H9 (cell line): ENCODE data around the gene METTL21C. TPM values are rescaled to one million over a fixed set of nuclear protein-coding genes. Genes with fewer than 3 reads are reported as not detected.

Experiments used
- DNase-seq: peaks from one replicate; pipeline ENCODE4 v3.0.0-alpha.2; 2017
- H2AFZ ChIP-seq: one replicate; pipeline ENCODE4 v1.6.1; 2013; ENCODE audit warnings: mild to moderate bottlenecking, low read length, control low read depth, moderate library complexity
- H2AK5ac ChIP-seq: 2 replicates; pipeline ENCODE4 v1.6.1; 2013; ENCODE audit warnings: low read length, control low read depth, mixed read lengths; ENCODE audit not compliant: insufficient read length
- H2BK120ac ChIP-seq: one replicate; pipeline ENCODE4 v1.6.1; 2013; ENCODE audit warnings: low read depth, mild to moderate bottlenecking, low read length, control low read depth, inconsistent platforms; ENCODE audit not compliant: poor library complexity, severe bottlenecking
- H2BK12ac ChIP-seq: 2 replicates; pipeline ENCODE4 v1.6.1; 2013; ENCODE audit warnings: low read length, control low read depth, mixed read lengths, low read depth; ENCODE audit not compliant: insufficient read length
- H2BK15ac ChIP-seq: 2 replicates; pipeline ENCODE4 v1.6.1; 2013; ENCODE audit warnings: low read depth, low read length, control low read depth
- H2BK20ac ChIP-seq: one replicate; pipeline ENCODE4 v1.6.1; 2013; ENCODE audit warnings: low read depth, mild to moderate bottlenecking, low read length, control low read depth, inconsistent platforms; ENCODE audit not compliant: poor library complexity, severe bottlenecking
- H2BK5ac ChIP-seq: 2 replicates; pipeline ENCODE4 v1.6.1; 2013; ENCODE audit warnings: low read length, control low read depth, mixed read lengths; ENCODE audit not compliant: insufficient read length
- H3K14ac ChIP-seq: 2 replicates; pipeline ENCODE4 v1.6.1; 2013; ENCODE audit warnings: low read length, control low read depth; ENCODE audit not compliant: insufficient read depth
- H3K18ac ChIP-seq: 2 replicates; pipeline ENCODE4 v1.6.1; 2013; ENCODE audit warnings: low read depth, mild to moderate bottlenecking, mixed read lengths, low read length, control low read depth; ENCODE audit not compliant: insufficient read length
- H3K23ac ChIP-seq: 2 replicates; pipeline ENCODE4 v1.6.1; 2013; ENCODE audit warnings: low read length, control low read depth, mixed read lengths, low read depth; ENCODE audit not compliant: insufficient read length
- H3K23me2 ChIP-seq: 2 replicates; pipeline ENCODE4 v1.6.1; 2013; ENCODE audit warnings: low read depth, mild to moderate bottlenecking, mixed read lengths, low read length, control low read depth; ENCODE audit not compliant: insufficient read length, poor library complexity, severe bottlenecking
- H3K27ac ChIP-seq: 2 replicates; pipeline ENCODE4 v1.5.1; 2013; ENCODE audit warnings: low read length, control low read depth, mixed read lengths, low read depth; ENCODE audit not compliant: insufficient read length
- H3K27me3 ChIP-seq: 2 replicates; pipeline ENCODE4 v1.6.1; 2013; ENCODE audit warnings: low read length, control low read depth, inconsistent platforms; ENCODE audit not compliant: insufficient read depth
- H3K4ac ChIP-seq: 2 replicates; pipeline ENCODE4 v1.6.1; 2013; ENCODE audit warnings: low read depth, mild to moderate bottlenecking, control low read depth, inconsistent platforms, low read length, moderate library complexity
- H3K4me1 ChIP-seq: 2 replicates; pipeline ENCODE4 v1.6.1; 2013; ENCODE audit warnings: low read length, control low read depth, inconsistent platforms; ENCODE audit not compliant: insufficient read depth
- H3K4me2 ChIP-seq: 2 replicates; pipeline ENCODE4 v1.6.1; 2013; ENCODE audit warnings: low read length, control low read depth, mixed read lengths; ENCODE audit not compliant: insufficient read length, insufficient read depth
- H3K56ac ChIP-seq: 2 replicates; pipeline ENCODE4 v1.6.1; 2013; ENCODE audit warnings: low read depth, mild to moderate bottlenecking, mixed read lengths, low read length, control low read depth; ENCODE audit not compliant: insufficient read length
- H3K79me1 ChIP-seq: 2 replicates; pipeline ENCODE4 v1.6.1; 2013; ENCODE audit warnings: low read depth, mild to moderate bottlenecking, moderate library complexity, low read length, control low read depth, inconsistent platforms; ENCODE audit not compliant: insufficient read depth, poor library complexity, severe bottlenecking
- H3K79me2 ChIP-seq: 2 replicates; pipeline ENCODE4 v1.6.1; 2013; ENCODE audit warnings: low read length, control low read depth, inconsistent platforms; ENCODE audit not compliant: insufficient read depth
- H3K9ac ChIP-seq: 2 replicates; pipeline ENCODE4 v1.6.1; 2013; ENCODE audit warnings: low read length, control low read depth, mixed read lengths; ENCODE audit not compliant: insufficient read length; ENCODE audit errors: extremely low read depth
- H3K9me3 ChIP-seq: one replicate; pipeline ENCODE4 v1.6.1; 2013; ENCODE audit warnings: low read depth, low read length, inconsistent platforms; ENCODE audit not compliant: control insufficient read depth
- H3T11ph ChIP-seq: one replicate; pipeline ENCODE4 v1.6.1; 2013; ENCODE audit warnings: mild to moderate bottlenecking, low read length, control low read depth, inconsistent platforms
- H4K20me1 ChIP-seq: one replicate; pipeline ENCODE4 v1.6.1; 2013; ENCODE audit not compliant: control insufficient read depth, insufficient read length, insufficient read depth
- H4K5ac ChIP-seq: 2 replicates; pipeline ENCODE4 v1.6.1; 2013; ENCODE audit warnings: low read depth, mild to moderate bottlenecking, mixed read lengths, low read length, control low read depth; ENCODE audit not compliant: insufficient read length
- H4K8ac ChIP-seq: replicated peaks from 2 replicates; pipeline ENCODE4 v1.6.1; 2013; ENCODE audit warnings: low read length, control low read depth, mixed read lengths, low read depth; ENCODE audit not compliant: insufficient read length
- H4K91ac ChIP-seq: 2 replicates; pipeline ENCODE4 v1.6.1; 2013; ENCODE audit warnings: low read depth, mild to moderate bottlenecking, moderate library complexity, mixed read lengths, low read length, control low read depth; ENCODE audit not compliant: insufficient read length
- H3K27ac Mint-ChIP-seq, 3 experiments: 2 replicates in 2 of 3; 3 replicates in 1 of 3; pipeline ENCODE4 v1.8.0; 2020 to 2021; ENCODE audit warnings: mixed read lengths in 3 of 3, mild to moderate bottlenecking in 1 of 3, moderate library complexity in 1 of 3
- H3K27me3 Mint-ChIP-seq: 2 replicates; pipeline ENCODE4 v1.8.0; 2021; ENCODE audit warnings: low read depth, mild to moderate bottlenecking, moderate library complexity, mixed read lengths
- H3K36me3 Mint-ChIP-seq, 3 experiments: 2 replicates in 2 of 3; 3 replicates in 1 of 3; pipeline ENCODE4 v1.8.0; 2020 to 2021; ENCODE audit warnings: low read depth in 3 of 3, mixed read lengths in 3 of 3; ENCODE audit not compliant: insufficient read depth in 1 of 3
- H3K4me1 Mint-ChIP-seq, 2 experiments: 2 replicates each; pipeline ENCODE4 v1.8.0; 2020; ENCODE audit warnings: mixed read lengths in 2 of 2
- H3K4me3 Mint-ChIP-seq, 2 experiments: 2 replicates in 1 of 2; 3 replicates in 1 of 2; pipeline ENCODE4 v1.8.0; 2020 to 2021; ENCODE audit warnings: mild to moderate bottlenecking in 2 of 2, mixed read lengths in 2 of 2, moderate library complexity in 1 of 2
- H3K9me3 Mint-ChIP-seq, 2 experiments: 2 replicates in 1 of 2; 3 replicates in 1 of 2; pipeline ENCODE4 v1.8.0; 2020; ENCODE audit warnings: mild to moderate bottlenecking in 2 of 2, mixed read lengths in 2 of 2, moderate library complexity in 1 of 2
- CTCF ChIP-seq: fragments of 200-600 bp; sonication (generic); conservative IDR thresholded peaks from 3 replicates; pipeline ENCODE4 v1.8.0; 2021; ENCODE audit warnings: antibody characterized with exemption, mild to moderate bottlenecking
- WGBS: extraction: QIAGEN DNeasy Blood & Tissue Kit; methylation state at CpG from one replicate; pipeline ENCODE4 v1.1.7; 2013; ENCODE audit warnings: missing lambda C conversion rate, low lambda C conversion rate, mixed read lengths; ENCODE audit not compliant: insufficient read length; ENCODE audit errors: extremely low coverage; 5-methylcytosine and 5-hydroxymethylcytosine counted together
- total RNA-seq: library from RNA; stranded (reverse); gene quantifications from 2 replicates; pipeline ENCODE4 v1.2.1, GENCODE V29; 2021

The METTL21C gene
- total RNA-seq, 1 experiment from 2014 or later: not detected

GRCh38 chr13:102657630-102658029 lies 37.2 kb downstream of the METTL21C start:
- peak; percentile 44; the same call in 1 of the 3 replicates for TF ChIP-seq CTCF
- Histone ChIP-seq H2BK20ac (no peak overlapping the region), H2AK5ac (no peak overlapping the region), H3K9ac (no peak overlapping the region), H4K20me1 (no peaks in the 10 kb centered on the region), H3K56ac (no peak overlapping the region), H4K8ac (no peak overlapping the region), H3K79me1 (no peaks in the 10 kb centered on the region), H2BK15ac (no peak overlapping the region), H3K14ac (no peak overlapping the region), H3K23ac (no peak overlapping the region), H3K4ac (no peak overlapping the region), H3K79me2 (no peaks in the 10 kb centered on the region), H3K23me2 (no peaks in the 10 kb centered on the region), H4K5ac (no peak overlapping the region), H3K18ac (no peak overlapping the region), H2BK120ac (no peak overlapping the region), H3K4me2 (no peak overlapping the region), H3K4me1 (no peaks in the 10 kb centered on the region), H3K27me3 (no peaks in the 10 kb centered on the region), H2BK12ac (no peak overlapping the region), H2AFZ (no peak overlapping the region), H4K91ac (no peak overlapping the region), H3K9me3 (no peaks in the 10 kb centered on the region), H2BK5ac (no peak overlapping the region), H3T11ph (no peak overlapping the region), H3K27ac (no peak overlapping the region)
- Mint-ChIP-seq H3K4me1 (no peaks in the 10 kb centered on the region), H3K36me3 (peaks cover 25 to 50% (median 49%) of the 10 kb centered on the region in 3 experiments), H3K4me3 (no peak overlapping the region), H3K27ac (no peak overlapping the region), H3K9me3 (no peaks in the 10 kb centered on the region), H3K27me3 (no peaks in the 10 kb centered on the region)
- WGBS: no CpG with 5 or more reads among the region's 6 CpGs
- no peak for DNase-seq
